ENCODE data around the gene DLL4. TPM values are rescaled to one million over a fixed set of nuclear protein-coding genes. Genes with fewer than 3 reads are reported as not detected.

The DLL4 gene
- total RNA-seq: 84.2 and 99.3 TPM in 2 replicates

DNA sequence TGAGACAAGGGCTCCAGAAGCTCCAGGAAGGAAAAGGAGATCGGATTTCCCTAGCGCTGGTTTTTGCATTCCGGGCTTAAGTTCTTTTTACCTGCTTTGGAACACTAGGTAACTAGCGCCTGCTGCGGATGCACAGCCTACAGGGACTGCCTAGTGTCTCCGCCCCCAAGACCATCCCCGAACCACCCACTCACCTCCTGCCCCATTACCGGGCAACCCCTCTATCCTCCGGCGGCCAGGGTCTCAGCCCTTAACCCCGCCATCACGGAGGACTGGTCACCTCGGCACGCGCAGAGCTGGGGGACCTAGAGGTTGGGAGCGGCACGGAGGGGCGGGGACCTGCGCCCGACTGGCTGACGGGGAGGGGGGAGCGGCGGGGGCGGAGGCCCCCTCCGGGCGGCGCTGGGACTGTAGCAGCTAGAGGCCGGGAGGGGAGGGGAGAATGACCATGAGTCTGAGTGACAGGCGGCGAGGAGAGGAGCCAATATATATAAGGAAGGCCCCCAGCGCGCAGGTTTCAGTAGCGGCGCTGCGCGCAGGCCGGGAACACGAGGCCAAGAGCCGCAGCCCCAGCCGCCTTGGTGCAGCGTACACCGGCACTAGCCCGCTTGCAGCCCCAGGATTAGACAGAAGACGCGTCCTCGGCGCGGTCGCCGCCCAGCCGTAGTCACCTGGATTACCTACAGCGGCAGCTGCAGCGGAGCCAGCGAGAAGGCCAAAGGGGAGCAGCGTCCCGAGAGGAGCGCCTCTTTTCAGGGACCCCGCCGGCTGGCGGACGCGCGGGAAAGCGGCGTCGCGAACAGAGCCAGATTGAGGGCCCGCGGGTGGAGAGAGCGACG is at the start of gene DLL4:
TSS of gene DLL4 (plus strand) at position 520 of the 839 bp plus-strand sequence. CDS start 329 bp downstream, outside the sequence.

DNA sequence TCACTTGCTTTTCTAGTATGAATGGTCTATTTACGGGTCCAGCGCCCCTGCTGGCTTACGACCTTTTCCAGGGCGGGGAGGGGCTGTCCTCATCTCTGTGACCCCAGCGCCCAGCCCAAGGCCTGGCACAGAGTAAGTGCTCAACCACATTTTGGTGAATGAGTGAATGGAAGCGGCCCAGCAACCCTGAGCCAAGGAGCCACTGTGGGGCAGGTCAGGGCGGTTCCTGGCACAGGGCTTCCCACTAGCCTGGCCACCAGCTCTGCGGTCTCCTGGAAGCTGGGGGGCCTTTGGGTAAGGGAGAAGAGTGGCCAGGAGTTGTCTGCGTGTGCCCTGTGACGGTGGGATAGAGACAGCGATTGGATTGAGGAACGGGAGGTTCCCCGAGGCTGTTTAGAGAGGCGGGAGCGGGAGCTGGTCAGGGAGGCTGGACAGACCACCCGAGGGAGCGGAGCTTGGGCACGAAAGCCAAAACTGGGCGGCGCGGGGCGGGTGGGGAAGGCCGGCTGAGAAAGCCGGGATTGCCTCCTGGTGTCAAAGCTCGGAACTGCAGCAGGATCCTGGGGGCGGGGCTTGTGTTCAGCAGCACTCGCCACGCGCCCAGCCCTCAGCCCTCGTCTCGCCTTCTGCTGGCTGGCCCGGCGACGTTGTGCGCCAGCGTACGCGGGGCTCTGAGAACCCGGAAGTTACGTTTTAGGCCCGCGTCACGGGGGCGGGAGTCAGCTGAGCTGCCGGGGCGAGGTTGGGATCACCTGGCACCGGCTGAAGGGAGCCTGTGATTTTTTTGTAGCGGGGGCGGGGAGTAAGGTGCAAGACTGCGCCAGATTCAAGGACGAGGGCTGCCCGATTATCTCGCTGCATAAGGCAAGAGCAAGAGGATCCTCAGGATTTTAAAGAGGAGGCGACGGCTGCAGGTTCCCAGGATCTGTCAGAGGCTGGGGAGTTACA is 35.1 kb upstream of the DLL4 start, which contains the start of gene VPS18:
TSS of gene VPS18 (plus strand) at position 718 of the 948 bp plus-strand sequence. CDS start 319 bp downstream, outside the sequence.

GRCh38 chr15:40952901-40953712 is 24.0 kb downstream of the DLL4 start, which contains the start of gene CHAC1:
TSS of gene CHAC1 (plus strand) at chr15:40953471. CDS start at chr15:40953584, 113 bp downstream.

Other genes starting within 250 kb of the DLL4 start
- gene RAD51, start 234.2 kb upstream of the DLL4 start, total RNA-seq: 2.7 and 2.8 TPM in 2 replicates
- gene RMDN3, start 174.1 kb upstream of the DLL4 start, total RNA-seq: 16.6 and 23.5 TPM in 2 replicates
- gene GCHFR, start 165.3 kb upstream of the DLL4 start, total RNA-seq: 4.3 and 11.7 TPM in 2 replicates
- under 0.01 and 0.11 TPM in 2 replicates for gene C15orf62, start 159.4 kb upstream of the DLL4 start, total RNA-seq
- 17.1 and 18.1 TPM in 2 replicates for gene ZFYVE19, start 122.3 kb upstream of the DLL4 start, total RNA-seq
- gene DNAJC17, start 121.9 kb upstream of the DLL4 start, total RNA-seq: 21.2 and 26.0 TPM in 2 replicates
- not detected in 2 replicates for gene PPP1R14D, start 100.6 kb upstream of the DLL4 start, total RNA-seq
- gene SPINT1, start 85.3 kb upstream of the DLL4 start, total RNA-seq: 0.33 and 0.34 TPM in 2 replicates
- gene RHOV, start 55.1 kb upstream of the DLL4 start, total RNA-seq: under 0.01 TPM in 1 of 2 replicates, not detected in the other
- 33.2 and 41.1 TPM in 2 replicates for gene VPS18, start 34.9 kb upstream of the DLL4 start, total RNA-seq
- 0.76 and 1.3 TPM in 2 replicates for gene CHAC1, start 24.1 kb downstream of the DLL4 start, total RNA-seq
- gene INO80, start 186.9 kb downstream of the DLL4 start, total RNA-seq: 16.8 and 19.6 TPM in 2 replicates